ENCODE results near the gene COL23A1. TPM values are rescaled to one million over a fixed set of nuclear protein-coding genes. Genes with fewer than 3 reads are reported as not detected.
A peak's percentile ranks its signal among the peaks of the same experiment; 100 is the strongest.

COL23A1 gene
- total RNA-seq, 1 donor from 2014 or later, result 0.40 TPM

- no peak for DNase-seq (ENCODE audit: low read depth)
Measured at GRCh38 chr5:178398901-178399700, 191.1 kb downstream of the COL23A1 start.

DNA sequence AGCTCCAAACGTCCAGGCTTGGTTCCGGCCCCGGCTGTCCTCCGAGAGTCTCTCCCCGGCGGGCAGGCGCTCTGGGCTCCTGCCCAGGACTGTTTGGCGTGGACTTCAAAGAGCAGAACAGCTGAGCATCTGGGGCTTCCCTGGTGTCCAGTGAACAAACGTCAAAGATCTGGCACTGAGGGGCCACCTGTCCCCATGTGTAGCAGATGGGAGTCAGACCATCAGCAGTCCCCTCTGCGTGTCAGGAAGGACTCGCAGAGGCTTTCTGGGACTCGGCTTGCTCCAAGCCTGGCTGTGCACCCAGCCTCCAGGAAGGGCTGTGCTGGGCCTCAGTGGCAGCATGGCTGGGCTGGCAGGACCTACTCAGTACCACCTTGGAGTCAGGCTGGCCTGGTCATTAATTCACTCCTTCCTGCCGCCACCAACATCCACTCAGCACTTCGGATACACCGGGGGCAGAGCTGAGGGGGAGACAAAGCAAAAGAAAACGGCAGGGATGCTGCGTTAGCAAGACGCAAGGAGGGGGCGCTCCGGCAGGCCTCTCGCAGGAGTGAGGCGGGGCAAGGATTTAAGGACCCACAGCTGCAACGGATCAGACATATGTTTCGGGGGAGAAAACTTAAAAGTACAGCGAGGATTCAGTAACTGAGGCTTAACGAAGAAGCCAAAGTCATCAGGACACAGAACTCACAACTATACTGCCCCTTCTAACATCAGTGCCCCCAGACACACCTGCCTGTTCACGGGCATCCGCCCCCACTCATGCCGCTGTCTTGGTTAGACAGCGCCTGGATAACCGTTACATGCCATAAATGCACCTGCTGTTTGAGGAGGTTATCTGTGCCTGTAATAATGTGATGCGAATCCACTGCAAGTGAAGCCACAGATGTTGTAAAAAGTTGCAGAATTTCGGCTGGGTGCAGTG lies 193.1 kb downstream of the COL23A1 start:
- DNase-seq (ENCODE audit: low read depth), result no peak

- DNase-seq (ENCODE audit: low read depth), result no peak
Measured at GRCh38 chr5:178394074-178394473, 196.1 kb downstream of the COL23A1 start.

GRCh38 chr5:178392931-178393394 lies 197.2 kb downstream of the COL23A1 start:
- DNase-seq (ENCODE audit: low read depth), result no peak

- DNase-seq (ENCODE audit: low read depth), result no peak
Measured at GRCh38 chr5:178392386-178392785, 197.8 kb downstream of the COL23A1 start.

- no peak for DNase-seq (ENCODE audit: low read depth)
Measured at GRCh38 chr5:178391480-178391879, 198.7 kb downstream of the COL23A1 start.

DNA sequence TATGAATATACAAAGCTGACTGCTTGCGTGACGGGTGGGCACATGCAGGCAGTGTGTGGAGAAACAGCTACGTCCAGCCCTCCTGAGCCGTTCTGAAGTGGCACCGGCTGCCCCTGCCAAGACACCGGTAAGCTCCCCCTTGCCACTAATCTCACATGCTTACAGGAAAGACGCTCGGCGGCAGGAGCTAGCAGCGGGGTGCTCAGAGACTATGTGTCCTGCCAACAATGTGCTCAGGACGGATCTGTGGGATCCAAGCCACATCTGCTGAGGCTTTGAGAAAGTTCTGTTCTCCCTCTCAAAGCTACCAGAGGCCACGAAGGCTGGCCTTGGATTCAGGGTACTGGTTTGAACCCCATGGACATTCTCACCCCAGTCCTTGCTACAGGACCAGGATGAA lies 200.4 kb downstream of the COL23A1 start:
- no peak for DNase-seq (ENCODE audit: low read depth)

DNA sequence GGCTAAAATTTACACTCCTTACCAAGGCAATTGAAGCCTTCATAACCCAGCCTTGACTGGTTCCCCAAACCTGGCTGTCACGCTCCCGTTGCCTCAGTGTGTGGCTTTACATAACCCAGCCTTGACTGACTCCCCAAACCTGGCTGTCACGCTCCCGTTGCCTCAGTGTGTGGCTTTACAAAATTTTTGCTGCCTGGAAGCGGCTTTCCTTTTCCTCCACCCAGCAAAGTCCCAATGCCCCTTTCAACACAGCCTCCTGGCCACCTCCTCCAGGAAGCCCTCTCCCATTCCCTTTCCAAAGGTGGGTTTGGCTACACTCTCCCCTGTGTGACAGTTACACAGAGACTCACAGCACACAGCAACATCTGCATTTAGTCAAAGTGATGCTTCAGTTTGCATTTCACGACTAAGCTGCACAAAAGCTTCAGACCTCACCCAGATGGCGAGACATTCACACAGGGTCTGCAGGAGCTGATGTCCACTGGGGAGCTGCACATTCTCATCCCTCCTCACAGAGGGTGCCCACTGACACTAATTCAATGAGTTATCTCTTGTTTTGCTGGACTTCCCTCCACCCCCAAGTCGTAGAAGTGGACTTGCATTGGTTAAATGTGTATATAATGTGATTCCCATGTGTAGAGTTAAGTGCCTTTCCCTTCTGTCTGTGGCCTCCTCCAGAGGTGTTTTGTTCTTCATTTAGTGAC lies 201.0 kb downstream of the COL23A1 start:
- DNase-seq (ENCODE audit: low read depth), result no peak

- DNase-seq (ENCODE audit: low read depth), result no peak
Measured at GRCh38 chr5:178388386-178389025, 201.7 kb downstream of the COL23A1 start.

DNA sequence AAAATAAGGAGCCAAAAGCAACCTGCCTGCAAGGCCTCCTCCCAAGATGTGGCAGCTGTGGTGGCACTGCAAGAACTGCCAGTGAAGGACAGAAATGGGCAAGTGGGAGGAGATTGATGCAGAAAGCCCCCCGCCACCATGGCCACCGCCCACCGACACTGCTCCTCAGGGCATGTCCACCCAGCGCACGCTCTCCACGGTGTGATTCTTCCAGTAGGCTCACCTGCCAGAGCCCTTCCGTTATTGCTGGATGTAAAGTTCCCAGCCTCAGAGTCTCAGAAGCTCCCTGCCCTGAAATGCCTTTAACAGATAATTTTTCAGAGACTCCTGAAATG lies 202.4 kb downstream of the COL23A1 start:
- no peak for DNase-seq (ENCODE audit: low read depth)

GRCh38 chr5:178387061-178387855 lies 202.9 kb downstream of the COL23A1 start:
- DNase-seq (ENCODE audit: low read depth), result no peak

GRCh38 chr5:178386336-178386931 lies 203.8 kb downstream of the COL23A1 start:
- DNase-seq (ENCODE audit: low read depth), result no peak

GRCh38 chr5:178385496-178385890 lies 204.7 kb downstream of the COL23A1 start:
- DNase-seq (ENCODE audit: low read depth), result peak; percentile 2

GRCh38 chr5:178384816-178385495 lies 205.2 kb downstream of the COL23A1 start:
- no peak for DNase-seq (ENCODE audit: low read depth)

DNA sequence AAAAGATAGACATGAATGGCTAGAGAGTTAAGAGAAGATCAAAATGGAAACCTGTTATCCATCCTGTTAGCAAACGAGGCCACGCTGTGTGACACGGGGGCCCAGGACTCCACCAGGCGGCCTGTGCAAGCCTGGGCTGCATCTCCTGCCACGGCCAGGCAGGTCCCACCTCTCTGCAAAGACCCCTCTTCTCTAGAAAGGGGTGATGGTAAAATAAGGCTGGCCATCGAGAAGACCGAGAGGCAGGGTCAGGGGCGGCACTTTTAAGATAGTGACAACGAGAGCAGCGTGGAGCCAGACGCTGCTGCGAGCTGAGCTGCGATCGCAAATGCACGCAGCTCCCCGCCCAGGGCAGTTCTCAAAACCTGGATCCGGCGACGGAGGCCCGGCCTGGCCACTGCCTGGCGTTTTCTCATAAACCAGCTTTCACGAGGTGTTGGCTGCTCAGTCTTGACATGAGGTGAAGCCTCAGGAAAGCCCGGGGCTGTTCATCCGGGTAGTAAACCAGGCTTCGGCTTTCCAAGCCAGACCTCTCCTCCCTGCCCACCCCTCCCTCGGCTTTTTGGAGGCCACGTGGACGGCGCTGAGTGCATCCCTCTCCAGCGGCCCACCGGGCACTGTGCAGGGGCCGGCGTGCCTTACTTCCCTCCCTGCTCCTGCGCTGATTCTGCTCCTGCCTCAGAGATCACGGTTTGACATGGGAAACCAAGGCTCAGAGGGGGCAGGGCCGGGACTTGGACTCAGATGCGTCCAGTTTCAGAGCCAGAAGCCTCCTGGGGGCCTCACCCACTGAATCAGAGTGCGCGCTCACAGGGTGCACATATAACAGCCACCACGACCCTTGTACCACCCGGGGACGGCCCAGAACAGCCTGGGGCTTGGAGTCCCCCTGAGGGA lies 206.0 kb downstream of the COL23A1 start:
- DNase-seq (ENCODE audit: low read depth), result no peak

GRCh38 chr5:178383301-178383918 lies 206.8 kb downstream of the COL23A1 start:
- DNase-seq (ENCODE audit: low read depth), result no peak

DNA sequence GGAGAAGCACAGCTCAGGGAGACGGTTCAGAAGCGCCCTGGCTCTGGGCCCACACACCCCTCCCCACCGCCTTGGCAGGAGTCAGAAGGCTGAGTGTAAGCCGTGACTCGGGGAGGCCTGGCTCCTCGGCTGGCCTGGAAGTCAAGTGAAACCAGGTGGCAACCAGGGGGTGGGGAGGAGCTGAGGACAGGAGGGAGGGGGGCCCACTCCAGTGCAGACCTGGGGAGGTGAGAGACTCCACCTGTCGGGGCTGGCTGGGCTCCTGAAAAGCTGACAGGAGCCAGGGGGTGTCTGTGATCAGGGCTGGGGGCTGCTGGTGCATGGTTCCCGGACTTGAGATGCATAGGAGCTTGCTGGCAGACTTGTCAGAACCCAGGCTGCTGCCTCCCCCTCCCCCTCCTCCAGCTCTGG lies 207.4 kb downstream of the COL23A1 start:
- no peak for DNase-seq (ENCODE audit: low read depth)

Measured in renal cortical epithelial cell (primary cell).